Thoracic aorta (tissue), 2 donors: ENCODE results near the gene GSKIP. TPM values are rescaled to one million over a fixed set of nuclear protein-coding genes. Genes with fewer than 3 reads are reported as not detected.

Experiments
- ATAC-seq: fragments of 150-250 bp; one replicate; pipeline ENCODE4 v1.8.0; 2017; ENCODE audit warnings: low read depth; ENCODE audit not compliant: insufficient number of reproducible peaks, low FRiP score
- DNase-seq: peaks from one replicate; pipeline ENCODE4 v3.0.0-alpha.2; 2020; ENCODE audit warnings: low spot score
- H3K27ac ChIP-seq, 2 donors: fragments of 200-600 bp; sonication (generic); 1 replicate in 1 of 2; 2 replicates in 1 of 2; pipeline ENCODE4 v1.5.1; 2016; ENCODE audit warnings: mild to moderate bottlenecking in 2 of 2, moderate library complexity in 2 of 2
- H3K27me3 ChIP-seq: fragments of 200-600 bp; sonication (generic); replicated peaks from 2 replicates; pipeline ENCODE4 v1.6.0; 2016; ENCODE audit warnings: mild to moderate bottlenecking; ENCODE audit not compliant: insufficient read depth
- H3K36me3 ChIP-seq: fragments of 200-600 bp; sonication (generic); one replicate; pipeline ENCODE4 v1.5.1; 2016
- H3K4me1 ChIP-seq, 2 donors: fragments of 200-600 bp; sonication (generic); 1 replicate in 1 of 2; 2 replicates in 1 of 2; pipeline versions ENCODE4 v1.5.1 to v1.6.0; 2016; ENCODE audit warnings: low read depth in 2 of 2, mild to moderate bottlenecking in 1 of 2; ENCODE audit not compliant: control insufficient read depth in 1 of 2
- H3K4me3 ChIP-seq: fragments of 200-600 bp; sonication (generic); 2 replicates; pipeline ENCODE4 v1.5.1; 2016; ENCODE audit warnings: mild to moderate bottlenecking
- H3K9me3 ChIP-seq: fragments of 200-600 bp; sonication (generic); 2 replicates; pipeline ENCODE4 v1.5.1; 2016
- total RNA-seq, 2 donors: library from RNA; depleted of rRNA; stranded (reverse); fragments of >200 nt; gene quantifications; one replicate each; pipeline versions ENCODE4 v1.1.0 to v1.2.3, GENCODE V29; 2016
- TF ChIP-seq, protein P1 (sequence below): fragments of 200-600 bp; sonication (generic); IDR thresholded peaks from one replicate; pipeline ENCODE4 v1.5.1; 2019; ENCODE audit warnings: antibody characterized with exemption

Gene GSKIP
- total RNA-seq, 2 donors from 2014 or later: 9.0 to 13.9 TPM

DNA sequence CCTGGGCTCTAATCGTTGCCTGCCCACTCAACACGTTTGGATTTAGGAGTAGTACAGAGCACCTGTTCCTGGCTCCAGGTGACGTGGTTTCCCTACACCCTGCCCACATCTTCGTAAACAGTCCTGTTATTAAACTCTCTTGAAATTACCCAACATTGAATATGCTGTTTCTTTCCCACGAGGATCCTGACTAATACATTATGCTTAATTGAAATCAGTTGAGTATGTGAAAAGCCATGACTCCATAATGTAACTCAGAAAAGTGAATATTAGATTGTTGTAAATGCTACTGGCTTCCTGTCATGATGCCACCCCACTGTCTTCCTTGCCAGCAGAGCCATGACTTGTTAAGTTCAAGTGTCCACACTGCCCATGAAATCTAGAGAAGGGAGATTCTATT is 50.2 kb downstream of the GSKIP start:
- Histone ChIP-seq H3K4me3 (no peak overlapping the region), H3K27ac (no peak overlapping the region), H3K9me3 (no peaks in the 10 kb centered on the region), H3K27me3 (no peaks in the 10 kb centered on the region), H3K4me1 (no peaks in the 10 kb centered on the region), H3K36me3 (no peaks in the 10 kb centered on the region)
- no peak for ATAC-seq
- TF ChIP-seq, protein P1, sequence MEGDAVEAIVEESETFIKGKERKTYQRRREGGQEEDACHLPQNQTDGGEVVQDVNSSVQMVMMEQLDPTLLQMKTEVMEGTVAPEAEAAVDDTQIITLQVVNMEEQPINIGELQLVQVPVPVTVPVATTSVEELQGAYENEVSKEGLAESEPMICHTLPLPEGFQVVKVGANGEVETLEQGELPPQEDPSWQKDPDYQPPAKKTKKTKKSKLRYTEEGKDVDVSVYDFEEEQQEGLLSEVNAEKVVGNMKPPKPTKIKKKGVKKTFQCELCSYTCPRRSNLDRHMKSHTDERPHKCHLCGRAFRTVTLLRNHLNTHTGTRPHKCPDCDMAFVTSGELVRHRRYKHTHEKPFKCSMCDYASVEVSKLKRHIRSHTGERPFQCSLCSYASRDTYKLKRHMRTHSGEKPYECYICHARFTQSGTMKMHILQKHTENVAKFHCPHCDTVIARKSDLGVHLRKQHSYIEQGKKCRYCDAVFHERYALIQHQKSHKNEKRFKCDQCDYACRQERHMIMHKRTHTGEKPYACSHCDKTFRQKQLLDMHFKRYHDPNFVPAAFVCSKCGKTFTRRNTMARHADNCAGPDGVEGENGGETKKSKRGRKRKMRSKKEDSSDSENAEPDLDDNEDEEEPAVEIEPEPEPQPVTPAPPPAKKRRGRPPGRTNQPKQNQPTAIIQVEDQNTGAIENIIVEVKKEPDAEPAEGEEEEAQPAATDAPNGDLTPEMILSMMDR: no peak
- DNase-seq: no peak

DNA sequence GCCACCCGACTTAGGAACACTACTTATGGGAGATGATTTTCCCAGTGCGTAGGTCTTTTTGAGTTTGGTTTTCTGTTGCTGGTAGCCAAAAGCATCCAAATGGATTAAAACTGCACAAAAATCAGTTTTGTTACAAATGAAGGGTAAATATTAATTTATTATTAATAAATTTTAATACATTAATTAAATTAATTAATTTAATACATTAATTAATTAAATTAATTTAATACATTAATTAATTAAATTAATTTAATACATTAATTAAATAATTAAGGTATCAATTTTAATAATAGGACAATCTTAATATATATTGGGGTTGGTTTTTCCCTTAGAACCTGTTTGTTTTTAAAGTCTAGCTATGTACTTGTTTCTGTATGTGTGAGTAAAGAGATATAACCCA is 52.2 kb downstream of the GSKIP start:
- TF ChIP-seq, protein P1: no peak
- H3K4me1 ChIP-seq: no peaks in the 10 kb centered on the region
- DNase-seq (no peak), ATAC-seq (no peak)
- no peaks in the 10 kb centered on the region for H3K36me3 ChIP-seq
- H3K9me3 ChIP-seq: no peaks in the 10 kb centered on the region
- H3K4me3 ChIP-seq: no peak overlapping the region
- H3K27ac ChIP-seq: no peak overlapping the region
- no peaks in the 10 kb centered on the region for H3K27me3 ChIP-seq

DNA sequence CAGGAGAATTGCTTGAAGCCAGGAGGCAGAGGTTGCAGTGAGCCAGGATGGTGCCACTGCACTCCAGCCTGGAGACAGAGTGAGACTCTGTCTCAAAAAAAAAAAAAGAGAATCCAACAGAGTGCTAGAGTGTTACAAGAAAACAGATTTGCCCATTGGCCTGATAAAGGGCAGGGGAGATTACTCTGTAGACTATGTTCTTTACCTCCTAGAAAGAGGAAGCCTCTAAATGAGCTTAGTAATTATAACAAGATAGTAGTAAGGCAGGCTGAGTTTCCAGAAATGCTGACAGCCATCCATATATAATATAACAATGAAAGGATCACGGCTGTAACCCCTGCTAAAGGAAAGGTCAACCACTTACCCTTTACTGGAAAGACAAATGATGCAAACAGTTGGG is 53.0 kb downstream of the GSKIP start:
- no peak overlapping the region for H3K4me3 ChIP-seq
- DNase-seq (no peak), ATAC-seq (no peak)
- no peak overlapping the region for H3K27ac ChIP-seq
- H3K9me3 ChIP-seq: no peaks in the 10 kb centered on the region
- TF ChIP-seq, protein P1: no peak
- no peaks in the 10 kb centered on the region for H3K27me3 ChIP-seq
- H3K36me3 ChIP-seq: no peaks in the 10 kb centered on the region
- no peaks in the 10 kb centered on the region for H3K4me1 ChIP-seq

DNA sequence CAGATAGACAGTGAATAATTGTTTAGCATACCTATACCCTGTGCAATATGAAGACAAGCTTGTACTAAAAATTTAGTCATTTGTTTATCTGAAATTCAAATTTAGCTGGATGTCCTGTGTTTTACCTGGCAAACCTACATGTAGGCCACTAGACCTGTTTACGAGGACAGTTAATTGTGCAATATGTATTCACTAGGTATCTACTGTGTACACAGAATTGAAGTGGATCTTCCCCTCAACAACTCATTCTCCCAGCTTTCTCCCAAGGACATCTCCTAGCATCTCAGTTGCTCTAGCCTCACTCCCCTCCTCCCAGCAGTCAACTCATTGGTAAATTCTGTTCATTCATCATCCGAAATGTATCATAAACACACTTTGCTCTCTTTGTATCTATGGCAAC is 53.9 kb downstream of the GSKIP start:
- no peak for ATAC-seq
- no peaks in the 10 kb centered on the region for H3K27me3 ChIP-seq
- no peak for DNase-seq
- H3K27ac ChIP-seq: no peak overlapping the region
- TF ChIP-seq, protein P1: no peak
- H3K4me3 ChIP-seq: no peak overlapping the region
- no peaks in the 10 kb centered on the region for H3K4me1 ChIP-seq
- no peaks in the 10 kb centered on the region for H3K36me3 ChIP-seq
- no peaks in the 10 kb centered on the region for H3K9me3 ChIP-seq

DNA sequence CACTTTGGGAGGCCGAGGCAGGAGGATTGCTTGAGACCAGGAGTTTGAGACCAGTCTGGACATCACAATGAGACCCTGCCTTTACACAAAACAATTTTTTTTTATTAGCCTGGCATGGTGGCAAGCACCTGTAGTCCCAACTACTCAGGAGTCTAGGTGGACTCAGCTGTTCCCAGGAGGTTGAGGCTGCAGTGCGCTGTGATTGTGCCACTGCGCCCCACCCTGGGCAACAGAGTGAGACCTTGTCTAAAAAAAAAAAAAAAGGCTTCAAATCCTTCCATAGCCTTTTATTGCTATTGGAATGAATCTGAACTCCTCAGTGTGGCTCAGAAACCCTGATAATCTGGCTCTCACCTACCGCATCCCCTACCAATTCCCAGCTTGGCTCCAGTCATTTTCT is 54.7 kb downstream of the GSKIP start:
- DNase-seq: no peak
- Histone ChIP-seq H3K27me3 (no peaks in the 10 kb centered on the region), H3K36me3 (no peaks in the 10 kb centered on the region), H3K9me3 (no peaks in the 10 kb centered on the region), H3K4me3 (no peak overlapping the region), H3K4me1 (no peaks in the 10 kb centered on the region), H3K27ac (no peak overlapping the region)
- no peak for ATAC-seq
- TF ChIP-seq, protein P1: no peak
